ENCODE results near the gene USP16. TPM values are rescaled to one million over a fixed set of nuclear protein-coding genes. Genes with fewer than 3 reads are reported as not detected.

The USP16 gene
- total and polyA plus RNA-seq, 2 donors (not counting 1 experiment from before 2014, with no cell fraction given) = 13.1 to 54.7 TPM

GRCh38 chr21:29080454-29080941 is 56.0 kb downstream of the USP16 start:
- H3K4me2 ChIP-seq (replicated peaks; ENCODE audit: low read depth, low read length, poor library complexity, severe bottlenecking) = peak overlapping the region; percentile 32
- H3K4me3 ChIP-seq (ENCODE audit: control extremely low read depth in 1 of 5, extremely low read depth in 1 of 5, insufficient read depth in 1 of 5, low read depth in 2 of 5, low read length in 4 of 5) = peak overlapping the region in 1 of 5 experiments; percentile 31
- peak overlapping the region; percentile 56 to 76 for H3K27ac ChIP-seq (ENCODE audit: low read length in 2 of 2)
- no peaks in the 10 kb centered on the region for H4K20me1 ChIP-seq (ENCODE audit: control insufficient read depth, insufficient read depth, low read length, poor library complexity, severe bottlenecking)
- H3K27ac Mint-ChIP-seq = peak overlapping the region; percentile 81
- H3K36me3 ChIP-seq (replicated peaks in 1 of 2; ENCODE audit: control extremely low read depth in 1 of 2, control insufficient read depth in 1 of 2, extremely low read depth in 1 of 2, insufficient read depth in 2 of 2, low read length in 1 of 2) = no peaks in the 10 kb centered on the region
- H3K4me1 Mint-ChIP-seq = peaks cover 43% of the 10 kb centered on the region
- intact Hi-C loops (cut with micrococcal nuclease) = no loop called here
- ChIA-PET CTCF (no interaction called here), POLR2A (interaction anchor here (0.6 kb wide), 1 partner anchor 216 kb away, joined by 4 read pairs; no protein-coding TSS in a partner anchor)
- H3K79me2 ChIP-seq (ENCODE audit: control insufficient read depth, insufficient read depth, low read length) = peaks cover 20% of the 10 kb centered on the region
- no peak overlapping the region for H3K9ac ChIP-seq (ENCODE audit: low read length)
- DNase-seq (no peak), ATAC-seq (ENCODE audit: low read depth) (no peak)
- H3K27me3 Mint-ChIP-seq = no peaks in the 10 kb centered on the region
- H3K9me3 Mint-ChIP-seq (ENCODE audit: insufficient read depth) = peaks cover 2% of the 10 kb centered on the region
- no peaks in the 10 kb centered on the region for H3K27me3 ChIP-seq (replicated peaks in 1 of 4; ENCODE audit: control extremely low read depth in 1 of 4, control insufficient read depth in 3 of 4, insufficient read depth in 4 of 4, low read length in 3 of 4)
- peaks cover 0 to 8% (median 0%) of the 10 kb centered on the region in 3 donors for H3K9me3 ChIP-seq (ENCODE audit: control extremely low read depth in 1 of 3, control insufficient read depth in 2 of 3, insufficient read depth in 1 of 3, low read length in 2 of 3)
- H2AFZ ChIP-seq (ENCODE audit: insufficient read depth, low read depth, low read length, poor library complexity, severe bottlenecking) = peak overlapping the region; percentile 59
- TF ChIP-seq EZH2 (IDR thresholded peaks at IDR 0.05; ENCODE audit: borderline replicate concordance, insufficient read depth, low read depth, low read length, poor library complexity, severe bottlenecking) (no peak), CTCF (IDR thresholded peaks at IDR 0.05) (no peak)
- H3K4me1 ChIP-seq (ENCODE audit: control insufficient read depth in 2 of 2, insufficient read depth in 2 of 2, low read length in 2 of 2) = peaks cover 29 to 33% of the 10 kb centered on the region in 2 donors
- peak overlapping the region; percentile 58 for H3K4me3 Mint-ChIP-seq
- WGBS (ENCODE audit: insufficient coverage) = 28% methylated on average over 6 of the region's 6 CpGs

- intact Hi-C loops (cut with micrococcal nuclease) = no loop called here
- Mint-ChIP-seq H3K27ac (no peak overlapping the region), H3K4me3 (no peak overlapping the region), H3K27me3 (no peaks in the 10 kb centered on the region), H3K9me3 (ENCODE audit: insufficient read depth) (peaks cover 2% of the 10 kb centered on the region), H3K4me1 (peaks cover 29% of the 10 kb centered on the region)
- WGBS (ENCODE audit: insufficient coverage) = 100% methylated on average over 1 of the region's 3 CpGs
- Histone ChIP-seq H3K4me2 (replicated peaks; ENCODE audit: low read depth, low read length, poor library complexity, severe bottlenecking) (no peak overlapping the region), H3K4me1 (ENCODE audit: control insufficient read depth in 2 of 2, insufficient read depth in 2 of 2, low read length in 2 of 2) (peaks cover 26 to 27% of the 10 kb centered on the region in 2 donors), H3K27ac (ENCODE audit: low read length in 2 of 2) (no peak overlapping the region), H3K9ac (ENCODE audit: low read length) (no peak overlapping the region), H3K36me3 (replicated peaks in 1 of 2; ENCODE audit: control extremely low read depth in 1 of 2, control insufficient read depth in 1 of 2, extremely low read depth in 1 of 2, insufficient read depth in 2 of 2, low read length in 1 of 2) (no peaks in the 10 kb centered on the region), H3K4me3 (ENCODE audit: control extremely low read depth in 1 of 5, extremely low read depth in 1 of 5, insufficient read depth in 1 of 5, low read depth in 2 of 5, low read length in 4 of 5) (no peak overlapping the region), H3K27me3 (replicated peaks in 1 of 4; ENCODE audit: control extremely low read depth in 1 of 4, control insufficient read depth in 3 of 4, insufficient read depth in 4 of 4, low read length in 3 of 4) (no peaks in the 10 kb centered on the region), H2AFZ (ENCODE audit: insufficient read depth, low read depth, low read length, poor library complexity, severe bottlenecking) (no peak overlapping the region), H3K79me2 (ENCODE audit: control insufficient read depth, insufficient read depth, low read length) (peaks cover 30% of the 10 kb centered on the region), H3K9me3 (ENCODE audit: control extremely low read depth in 1 of 3, control insufficient read depth in 2 of 3, insufficient read depth in 1 of 3, low read length in 2 of 3) (no peaks in the 10 kb centered on the region), H4K20me1 (ENCODE audit: control insufficient read depth, insufficient read depth, low read length, poor library complexity, severe bottlenecking) (no peaks in the 10 kb centered on the region)
- ATAC-seq (ENCODE audit: low read depth) = no peak
- no peak for DNase-seq
- CTCF ChIA-PET = interaction anchor here (1.9 kb wide), 1 partner anchor 290 kb away, joined by 6 read pairs; no protein-coding TSS in a partner anchor
- POLR2A ChIA-PET = no interaction called here
- TF ChIP-seq EZH2 (IDR thresholded peaks at IDR 0.05; ENCODE audit: borderline replicate concordance, insufficient read depth, low read depth, low read length, poor library complexity, severe bottlenecking) (no peak), CTCF (IDR thresholded peaks at IDR 0.05) (no peak)
Measured at GRCh38 chr21:29082046-29082815, 57.8 kb downstream of the USP16 start.
